T-helper 17 cell (primary cell): Measurements from ENCODE around the gene TCP1. TPM values are rescaled to one million over a fixed set of nuclear protein-coding genes. Genes with fewer than 3 reads are reported as not detected.

Experiments used
- ATAC-seq: fragments of 150-1000 bp; cut with Tn5 transposase; 2 replicates; pipeline ENCODE4 v1.10.0; 2021; ENCODE audit warnings: mild to moderate bottlenecking, moderate library complexity
- DNase-seq, 3 donors: peaks; one replicate each; pipeline versions ENCODE4 v3.0.0 to v3.0.0-alpha.2; 2020 to 2021
- H3K9me3 ChIP-seq: one replicate; pipeline ENCODE4 v1.7.0; 2013; ENCODE audit warnings: low read length, mild to moderate bottlenecking; ENCODE audit not compliant: control insufficient read depth, poor library complexity, severe bottlenecking
- H3K27ac Mint-ChIP-seq: one replicate; pipeline ENCODE4 v1.8.0; 2022; ENCODE audit warnings: mild to moderate bottlenecking, moderate library complexity, mixed read lengths
- H3K27me3 Mint-ChIP-seq: one replicate; pipeline ENCODE4 v1.8.0; 2022; ENCODE audit warnings: mixed read lengths
- H3K36me3 Mint-ChIP-seq: one replicate; pipeline ENCODE4 v1.8.0; 2022; ENCODE audit warnings: low read depth, mixed read lengths
- H3K4me1 Mint-ChIP-seq: one replicate; pipeline ENCODE4 v1.8.0; 2022; ENCODE audit warnings: mild to moderate bottlenecking, mixed read lengths
- H3K4me3 Mint-ChIP-seq: one replicate; pipeline ENCODE4 v1.8.0; 2022; ENCODE audit warnings: mild to moderate bottlenecking, moderate library complexity, mixed read lengths
- total RNA-seq, 4 donors: library from RNA in 2 of 4; stranded (reverse) in 2 of 4; gene quantifications; one replicate each; pipeline ENCODE4 v1.2.3 and lab custom pipeline; 2022 to 2026

TCP1 gene
- total RNA-seq, 2 donors from 2014 or later: 195 to 196 TPM

DNA sequence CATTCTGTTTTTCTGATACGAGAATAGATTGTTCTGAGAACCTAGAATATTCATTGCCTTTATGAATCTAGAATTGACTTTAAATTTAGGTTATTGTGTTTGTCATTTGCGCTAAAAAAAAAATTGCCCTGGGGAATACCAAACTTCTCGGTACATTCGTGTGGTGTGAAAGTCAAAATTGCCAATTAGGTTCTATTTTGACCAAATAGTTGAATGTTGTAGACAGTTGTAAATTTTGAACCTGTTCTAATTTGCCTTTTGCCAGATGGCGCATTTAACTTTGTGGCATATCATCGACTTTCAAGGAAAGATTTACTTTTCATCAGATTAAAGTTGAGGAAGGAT, 59.1 kb downstream of the TCP1 start:
- Mint-ChIP-seq H3K4me1 (peaks cover 41% of the 10 kb centered on the region), H3K36me3 (no peaks in the 10 kb centered on the region), H3K27me3 (no peaks in the 10 kb centered on the region), H3K4me3 (peak overlapping the region; percentile 50), H3K27ac (peak overlapping the region; percentile 99)
- H3K9me3 ChIP-seq: no peaks in the 10 kb centered on the region
- DNase-seq (no peak), ATAC-seq (no peak)

DNA sequence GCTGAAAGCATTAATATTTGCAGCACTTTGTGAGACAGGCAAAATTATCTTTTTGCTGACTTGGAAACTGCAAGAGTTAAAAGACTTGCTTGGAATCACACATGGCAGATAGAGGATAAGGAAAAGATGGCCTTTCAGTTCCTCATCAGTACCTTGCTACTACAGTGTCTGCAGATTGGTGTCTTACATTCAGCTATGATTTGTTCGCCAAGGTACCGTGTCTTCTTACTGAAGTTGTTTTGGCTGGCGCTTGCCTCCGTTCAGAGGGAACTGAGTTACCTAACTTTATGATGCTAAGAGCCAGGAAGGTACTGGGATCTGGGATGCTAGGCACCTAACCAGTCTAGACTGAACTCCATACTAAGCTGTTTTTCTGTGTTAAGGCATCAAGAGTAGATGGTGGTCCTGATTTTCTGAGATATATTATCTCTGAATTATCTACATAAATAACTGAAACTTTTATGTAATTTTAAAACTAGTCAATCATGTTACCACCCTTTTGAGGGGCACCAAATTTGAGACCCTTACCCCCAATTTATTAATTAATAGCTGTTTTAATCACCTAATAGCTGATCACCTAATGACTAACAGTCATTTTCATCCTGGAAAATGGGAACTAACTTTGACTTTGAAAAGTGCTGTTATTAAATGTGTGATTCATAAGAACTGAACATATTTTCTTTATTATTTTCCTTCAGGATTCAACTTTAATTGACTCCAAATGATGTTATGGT, 59.6 kb downstream of the TCP1 start:
- peak overlapping the region; percentile 99 for H3K27ac Mint-ChIP-seq
- ATAC-seq (no peak), DNase-seq (no peak)
- no peaks in the 10 kb centered on the region for H3K9me3 ChIP-seq
- H3K36me3 Mint-ChIP-seq: no peaks in the 10 kb centered on the region
- peaks cover 40% of the 10 kb centered on the region for H3K4me1 Mint-ChIP-seq
- H3K4me3 Mint-ChIP-seq: peak overlapping the region; percentile 52
- no peaks in the 10 kb centered on the region for H3K27me3 Mint-ChIP-seq

DNA sequence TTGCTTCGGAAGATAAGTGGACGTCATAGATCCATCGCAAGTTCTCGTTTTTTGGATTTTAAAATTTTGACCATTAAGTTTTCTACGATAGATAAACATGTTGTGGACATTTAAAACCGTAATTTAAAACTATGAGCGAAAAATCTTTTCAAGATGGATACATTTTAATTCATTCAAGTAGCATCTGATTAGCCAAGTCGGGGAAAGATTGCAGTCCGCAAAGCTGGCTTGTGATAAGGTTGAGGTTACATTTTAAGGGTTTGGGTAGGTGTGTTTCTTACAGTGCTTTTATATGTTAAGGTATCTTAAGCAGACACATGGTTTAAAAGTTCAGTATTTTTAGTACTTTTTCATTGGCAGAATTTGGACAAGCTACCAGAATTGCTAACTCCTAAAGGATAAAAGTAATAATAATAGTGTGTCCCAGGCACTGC, 60.9 kb downstream of the TCP1 start:
- H3K36me3 Mint-ChIP-seq: no peaks in the 10 kb centered on the region
- no peaks in the 10 kb centered on the region for H3K9me3 ChIP-seq
- peak overlapping the region; percentile 99 for H3K27ac Mint-ChIP-seq
- peaks cover 42% of the 10 kb centered on the region for H3K4me1 Mint-ChIP-seq
- peak overlapping the region; percentile 96 for H3K4me3 Mint-ChIP-seq
- H3K27me3 Mint-ChIP-seq: no peaks in the 10 kb centered on the region
- no peak for DNase-seq
- ATAC-seq: no peak

Other genes with a start within 250 kb of the TCP1 start
- gene SOD2, start 96.4 kb downstream of the TCP1 start, total RNA-seq: 100 to 1,000 TPM; 200 to 292 TPM
- 100 to 1,000 TPM; 159 to 160 TPM for gene WTAP, start 62.1 kb downstream of the TCP1 start, total RNA-seq
- 10 to 100 TPM; 26.9 to 34.6 TPM for gene ACAT2, start 27.6 kb downstream of the TCP1 start, total RNA-seq
- 10 to 100 TPM; 23.2 to 24.9 TPM for gene MRPL18, start 865 bp upstream of the TCP1 start, total RNA-seq
- gene PNLDC1, start 10.7 kb upstream of the TCP1 start, total RNA-seq: 1 to 10 TPM in 1 of 2 donors, not detected in 1; 1.2 TPM
- not detected for gene MAS1, start 101.4 kb upstream of the TCP1 start, total RNA-seq
- 10 to 100 TPM; 56.7 to 59.5 TPM for gene IGF2R, start 179.5 kb upstream of the TCP1 start, total RNA-seq